Stimulated activated CD4-positive, alpha-beta T cell treated with anti-CD3 and anti-CD28 coated beads, Interleukin-1b, Interleukin-23, amount 100 ng/mL, for 48 hours (primary cell): ENCODE measurements around the gene SIGLEC8.
A peak's percentile ranks its signal among the peaks of the same experiment; 100 is the strongest.
"Not testable (repeated sequence)": the region's sequence is repeated elsewhere in the genome, so short reads cannot be mapped to it uniquely, and the experiment has no call there.

Experiments
- DNase-seq: peaks from one replicate; pipeline ENCODE4 v3.0.0-alpha.2; 2020

The SIGLEC8 gene

DNA sequence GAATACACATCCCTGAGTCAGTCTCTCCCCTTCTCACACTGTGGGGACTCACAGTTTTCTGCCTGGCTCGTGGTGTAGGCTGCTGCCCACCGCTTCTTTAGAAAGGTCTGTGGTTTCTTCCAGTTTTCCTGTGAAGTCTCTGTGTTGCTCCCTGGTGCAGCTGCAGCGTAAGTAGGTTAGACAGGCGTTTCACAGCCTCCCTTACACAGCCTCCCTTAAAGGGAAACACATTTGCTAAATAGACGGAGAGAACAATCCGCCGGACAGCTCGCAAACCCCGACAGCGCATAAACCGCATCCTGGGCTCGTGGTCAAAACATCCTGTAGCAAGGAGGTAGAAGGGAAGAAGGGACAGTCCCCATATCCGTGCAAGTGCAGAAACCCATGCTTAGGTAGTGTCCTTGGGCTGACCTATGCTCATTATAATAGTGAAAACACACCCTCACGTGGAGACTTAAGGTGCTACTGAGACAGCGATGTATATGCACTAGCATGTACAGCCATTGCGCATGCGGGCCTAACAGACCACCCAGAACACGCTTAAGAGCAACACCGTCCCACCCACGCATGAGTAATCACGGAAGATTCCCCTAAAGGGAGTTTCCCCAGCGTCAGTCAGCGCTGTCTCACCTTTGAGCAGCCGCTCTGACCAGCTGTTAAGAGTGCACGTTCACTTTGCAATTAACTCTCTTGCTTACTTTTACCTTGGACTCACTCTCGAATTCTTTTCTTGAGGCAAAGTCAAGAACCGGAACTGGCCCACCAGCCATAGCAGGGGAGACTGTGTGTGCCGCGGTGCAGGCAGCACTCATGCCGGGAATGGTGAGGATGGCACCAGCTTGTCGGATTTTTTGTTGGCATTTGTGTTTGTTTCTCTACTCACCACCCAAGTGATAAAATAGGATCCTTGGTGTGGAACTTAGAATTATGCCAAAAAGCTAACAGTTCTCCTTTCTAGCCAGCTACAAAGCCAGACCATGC, 16.6 kb downstream of the SIGLEC8 start:
- DNase-seq, result peak; percentile 94

- peak; percentile 76 for DNase-seq
These were observed 17.3 kb downstream of the SIGLEC8 start for GRCh38 chr19:51440846-51441409.

DNA sequence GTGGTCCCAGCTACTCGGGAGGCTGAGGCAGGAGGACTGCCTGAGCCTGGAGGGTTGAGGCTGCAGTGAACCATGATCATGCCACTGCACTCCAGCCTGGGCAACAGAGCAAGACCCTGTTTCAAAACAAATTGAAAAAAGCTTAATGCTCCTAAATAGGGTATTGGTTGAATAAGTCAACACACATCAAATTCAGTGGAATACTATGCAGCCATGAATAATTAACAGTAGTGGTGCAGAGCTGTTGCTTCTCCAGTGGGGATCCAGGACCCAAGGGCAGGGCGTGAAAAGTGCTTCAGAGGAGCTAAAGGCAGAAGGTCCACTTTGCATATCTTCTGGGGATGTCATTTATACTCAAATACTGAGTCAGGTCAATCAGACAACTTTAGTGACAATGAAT, 18.2 kb downstream of the SIGLEC8 start:
- DNase-seq, result no peak

DNA sequence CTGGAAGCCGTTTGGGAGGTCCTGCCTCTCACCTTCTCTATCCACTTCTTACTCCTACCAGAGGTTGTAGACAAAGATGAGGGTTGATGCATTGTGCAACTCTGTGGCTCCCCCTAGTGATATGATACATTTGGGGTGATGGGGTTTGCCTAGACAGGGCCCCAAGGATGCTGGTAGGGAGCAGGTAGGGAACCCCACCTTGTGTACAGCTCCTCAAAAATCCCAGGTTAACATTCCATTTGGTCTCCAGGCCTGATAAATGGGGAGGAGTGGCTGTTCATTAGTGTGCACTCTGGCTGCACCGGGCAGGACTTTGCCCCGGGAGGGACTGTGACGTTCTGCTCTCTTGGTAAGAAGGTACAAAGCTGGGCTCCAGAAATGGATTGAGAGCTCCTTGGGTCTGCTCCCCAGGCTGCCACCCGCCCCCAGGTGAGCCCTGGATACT, 19.2 kb downstream of the SIGLEC8 start:
- peak; percentile 38 for DNase-seq

GRCh38 chr19:51434456-51434855, 23.8 kb downstream of the SIGLEC8 start:
- no peak for DNase-seq

DNA sequence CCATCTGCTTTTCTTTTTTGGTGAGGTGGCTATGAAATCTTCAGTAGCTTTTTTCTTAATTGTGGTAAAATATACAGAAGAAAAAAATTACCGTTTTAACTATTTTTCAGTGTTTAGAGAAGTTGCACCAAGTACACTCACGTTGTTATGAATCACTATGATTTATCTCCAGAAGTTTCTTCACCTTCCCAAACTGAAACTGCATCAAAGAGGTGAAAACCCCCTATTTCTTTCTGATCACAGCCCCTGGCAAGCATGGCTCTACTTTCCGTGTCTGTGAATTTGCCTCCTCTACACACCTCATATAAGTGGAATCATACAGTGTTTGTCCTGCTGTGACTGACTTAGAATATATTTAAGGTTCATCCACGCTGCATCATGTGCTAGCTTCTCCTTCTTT, 25.2 kb downstream of the SIGLEC8 start:
- no peak for DNase-seq

DNA sequence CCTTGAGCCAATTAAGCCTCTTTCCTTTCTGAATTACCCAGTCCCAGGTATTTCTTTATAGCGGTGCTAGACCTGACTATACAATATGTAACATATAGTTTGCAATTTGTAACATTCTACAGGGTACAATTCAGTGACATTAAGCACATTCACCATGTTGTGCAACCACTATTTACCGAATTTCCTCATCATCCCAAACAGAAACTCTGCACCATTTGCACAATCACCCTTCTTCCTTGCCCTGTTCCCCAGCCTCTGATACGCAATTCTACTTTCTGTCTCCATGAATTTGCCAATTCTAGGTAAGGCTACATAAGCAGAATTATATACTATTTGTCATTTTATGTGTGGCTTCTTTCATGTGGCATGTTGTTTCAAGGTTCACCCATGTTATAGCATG, 27.1 kb downstream of the SIGLEC8 start:
- no peak for DNase-seq

- no peak for DNase-seq
These were observed 28.0 kb downstream of the SIGLEC8 start for GRCh38 chr19:51430221-51430620.

- DNase-seq, result no peak
These were observed 31.1 kb downstream of the SIGLEC8 start for GRCh38 chr19:51427201-51427600.

DNA sequence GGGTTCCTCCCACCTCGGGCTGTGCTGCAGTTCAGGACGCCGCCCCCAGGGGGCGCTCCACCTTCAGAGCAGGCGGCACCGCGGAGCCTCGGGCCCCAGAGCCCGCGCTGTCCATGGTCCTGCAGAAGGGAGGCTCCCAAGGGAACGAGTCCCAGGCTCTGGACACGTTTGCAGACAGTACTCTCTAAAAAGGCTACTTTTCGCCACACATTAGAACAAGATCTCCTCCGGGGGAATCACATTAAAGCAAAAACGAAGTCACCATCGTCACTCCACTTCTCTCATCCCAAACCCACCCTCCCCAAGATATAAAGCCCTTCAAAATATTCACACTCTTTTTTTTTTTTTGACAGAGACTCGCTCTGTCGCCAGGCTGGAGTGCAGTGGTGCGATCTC, 36.2 kb downstream of the SIGLEC8 start:
- peak; percentile 84 for DNase-seq

DNA sequence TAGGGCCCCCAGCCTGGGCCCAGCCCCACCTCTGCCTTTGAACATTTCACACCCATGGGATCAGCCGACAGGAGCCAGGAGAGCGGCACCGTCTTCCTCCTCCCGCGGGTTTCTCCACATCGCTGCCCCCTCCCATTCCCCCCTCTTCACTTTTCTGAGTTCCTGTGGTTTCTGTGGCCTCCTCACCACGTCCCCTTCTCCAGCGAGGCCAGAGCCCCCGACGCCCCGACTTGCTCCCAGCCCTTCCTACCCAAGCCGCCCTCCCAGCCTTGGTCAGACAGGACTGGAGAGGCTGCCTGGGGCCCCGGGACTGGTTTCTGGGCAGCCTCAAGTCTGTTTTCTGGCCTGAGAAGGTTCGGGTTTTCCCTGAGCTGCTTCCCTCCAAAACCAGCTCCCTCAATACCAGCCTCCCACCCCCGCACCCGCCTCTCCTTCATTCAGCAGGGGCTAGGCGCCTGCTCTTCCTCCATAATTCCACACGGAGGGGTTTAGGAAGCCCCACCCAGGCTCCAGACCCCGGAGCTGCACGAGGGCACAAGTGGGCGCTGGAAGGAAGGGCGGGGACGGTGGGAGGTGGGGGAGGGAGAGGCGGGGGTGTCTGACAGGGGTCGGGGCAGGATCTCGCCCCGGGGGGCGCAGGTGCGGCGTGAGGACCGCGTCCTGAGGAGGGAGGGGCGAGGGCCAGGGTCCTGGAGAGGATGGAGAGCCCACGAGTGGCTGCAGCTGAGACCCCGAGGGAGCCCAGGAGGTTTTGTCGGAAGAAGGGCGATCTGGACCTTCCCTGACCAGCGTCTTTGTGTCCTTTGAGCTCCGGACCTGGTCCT, 36.8 kb downstream of the SIGLEC8 start:
- no peak for DNase-seq

DNA sequence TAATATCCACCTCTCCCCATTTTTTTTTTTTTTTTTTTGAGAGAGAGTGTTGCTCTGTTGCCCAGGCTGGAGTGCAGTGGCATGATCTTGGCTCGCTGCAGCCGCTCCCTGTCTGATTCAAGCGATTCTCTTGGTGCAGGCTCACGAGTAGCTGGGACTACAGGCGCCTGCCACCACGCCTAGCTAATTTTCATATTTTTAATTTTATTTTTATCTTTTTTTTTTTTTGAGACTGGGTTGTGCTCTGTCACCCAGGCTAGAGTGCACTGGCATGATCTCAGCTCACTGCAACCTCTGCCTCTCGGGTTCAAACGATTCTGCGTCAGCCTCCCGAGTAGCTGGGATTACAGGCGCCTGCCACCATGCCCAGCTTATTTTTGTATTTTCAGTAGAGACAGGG, 37.7 kb downstream of the SIGLEC8 start:
- not testable (repeated sequence) for DNase-seq

GRCh38 chr19:51418707-51419106, 39.5 kb downstream of the SIGLEC8 start:
- no peak for DNase-seq

- DNase-seq, result no peak
These were observed 40.5 kb downstream of the SIGLEC8 start for GRCh38 chr19:51417810-51418157.

GRCh38 chr19:51417107-51417809, 41.0 kb downstream of the SIGLEC8 start, which contains the start of gene SIGLEC10:
TSS of gene SIGLEC10 (minus strand) at chr19:51417642. CDS start at chr19:51417581, 61 bp downstream.
- peak; percentile 63 for DNase-seq

GRCh38 chr19:51416422-51416821, 41.8 kb downstream of the SIGLEC8 start:
- DNase-seq, result not testable (repeated sequence)

GRCh38 chr19:51415187-51415586, 43.1 kb downstream of the SIGLEC8 start:
- DNase-seq, result no peak

GRCh38 chr19:51410950-51411748, 47.1 kb downstream of the SIGLEC8 start:
- no peak for DNase-seq

GRCh38 chr19:51407511-51408131, 50.6 kb downstream of the SIGLEC8 start:
- DNase-seq, result peak; percentile 29

- no peak for DNase-seq
These were observed 56.1 kb downstream of the SIGLEC8 start for GRCh38 chr19:51402117-51402516.
